Prostate gland (tissue), 2 donors: ENCODE results near the gene PRR27. TPM values are rescaled to one million over a fixed set of nuclear protein-coding genes. Genes with fewer than 3 reads are reported as not detected.

Source experiments
- DNase-seq: peaks from one replicate; pipeline ENCODE4 v3.0.0-alpha.2; 2019; ENCODE audit warnings: low spot score
- H3K27ac ChIP-seq, 2 donors: fragments of 200-600 bp; sonication (generic); 2 replicates each; pipeline ENCODE4 v1.5.1; 2017 to 2019
- H3K27me3 ChIP-seq: fragments of 200-600 bp; sonication (generic); replicated peaks from 2 replicates; pipeline ENCODE4 v1.5.1; 2019; ENCODE audit not compliant: insufficient read depth
- H3K36me3 ChIP-seq, 2 donors: fragments of 200-600 bp; sonication (generic); 1 replicate in 1 of 2; 2 replicates in 1 of 2; pipeline versions ENCODE4 v1.5.1 to v1.8.1; 2017 to 2019
- H3K4me1 ChIP-seq: fragments of 200-600 bp; sonication (generic); replicated peaks from 2 replicates; pipeline ENCODE4 v1.5.1; 2019
- H3K4me3 ChIP-seq, 2 donors: fragments of 200-600 bp; sonication (generic); 2 replicates each; pipeline ENCODE4 v1.5.1; 2017 to 2019
- H3K9me3 ChIP-seq: fragments of 200-600 bp; sonication (generic); 2 replicates; pipeline ENCODE4 v1.5.1; 2017
- CTCF ChIP-seq, 4 experiments: fragments of 200-600 bp in 2 of 4; fragments of 450-650 bp in 2 of 4; sonication (generic) in 2 of 4; IDR thresholded peaks; 1 replicate in 3 of 4; 2 replicates in 1 of 4; pipeline ENCODE4 v1.5.1; 2016 to 2019; ENCODE audit warnings: antibody characterized with exemption in 4 of 4, mild to moderate bottlenecking in 2 of 4, moderate library complexity in 2 of 4
- POLR2A ChIP-seq: fragments of 450-650 bp; IDR thresholded peaks from one replicate; pipeline ENCODE4 v1.6.1; 2016; ENCODE audit warnings: antibody characterized with exemption, mild to moderate bottlenecking
- POLR2AphosphoS5 ChIP-seq: sonication (generic); formaldehyde crosslinking; IDR thresholded peaks from one replicate; pipeline ENCODE4 v1.6.1; 2017; ENCODE audit warnings: antibody characterized with exemption
- WGBS: methylation state at CpG from one replicate; pipeline ENCODE4 v1.1.5; 2018; 5-methylcytosine and 5-hydroxymethylcytosine counted together
- intact Hi-C: fragments of 100-400 bp; cut with DNase I; formaldehyde crosslinking; loops from one replicate; pipeline ENCODE4 v1.14.2; 2022
- total RNA-seq, 2 donors: library from RNA; depleted of rRNA; stranded (reverse); fragments of >200 nt; gene quantifications; one replicate each; pipeline ENCODE4 v1.1.0, GENCODE V29; 2016

Gene PRR27
- total RNA-seq, 2 donors from 2014 or later = 0.23 TPM; not detected in 1

DNA sequence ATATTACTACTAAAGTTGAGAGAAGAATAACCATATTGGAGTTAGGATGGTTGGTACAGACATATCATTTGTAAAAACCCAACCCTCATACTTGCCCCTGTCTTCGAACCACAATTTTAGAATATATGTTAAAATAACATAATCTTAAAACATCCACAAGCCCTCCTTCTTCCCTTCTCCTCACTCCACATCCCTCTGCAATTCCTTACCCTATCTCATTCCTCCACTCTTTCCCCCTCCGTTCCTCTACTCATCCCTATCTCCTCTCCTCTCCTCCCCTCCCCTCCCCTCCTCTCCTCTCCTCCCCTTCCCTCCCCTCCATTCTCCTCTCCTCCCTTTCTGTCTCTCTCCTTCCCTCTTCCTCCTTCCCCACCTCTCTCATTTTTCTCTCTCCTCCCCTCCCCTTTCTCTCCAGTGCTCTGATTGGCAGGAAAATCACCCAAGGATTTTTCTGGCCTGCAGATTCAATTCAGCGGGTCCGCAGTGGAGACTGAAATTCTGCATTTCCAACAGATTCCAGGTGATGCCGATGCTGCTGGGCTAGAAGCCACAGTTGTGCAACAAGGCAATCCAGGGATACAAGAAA lies 24.1 kb downstream of the PRR27 start:
- intact Hi-C loops = no loop called here
- Histone ChIP-seq H3K27ac (no peak overlapping the region), H3K27me3 (no peaks in the 10 kb centered on the region), H3K9me3 (no peaks in the 10 kb centered on the region), H3K4me1 (no peaks in the 10 kb centered on the region), H3K4me3 (no peak overlapping the region), H3K36me3 (no peaks in the 10 kb centered on the region)
- TF ChIP-seq POLR2A (no peak), CTCF (IDR thresholded peaks at IDR 0.05) (no peak), POLR2AphosphoS5 (no peak)
- no peak for DNase-seq
- 87% methylated on average over 5 of the region's 5 CpGs for WGBS

GRCh38 chr4:70179811-70180210 lies 25.8 kb downstream of the PRR27 start:
- H3K9me3 ChIP-seq = no peaks in the 10 kb centered on the region
- H3K27me3 ChIP-seq = no peaks in the 10 kb centered on the region
- no peaks in the 10 kb centered on the region for H3K4me1 ChIP-seq
- TF ChIP-seq POLR2AphosphoS5 = no peak
- no peak for TF ChIP-seq CTCF (IDR thresholded peaks at IDR 0.05)
- no peak for TF ChIP-seq POLR2A
- H3K36me3 ChIP-seq = no peaks in the 10 kb centered on the region
- intact Hi-C loops = no loop called here
- H3K27ac ChIP-seq = no peak overlapping the region
- no peak for DNase-seq
- H3K4me3 ChIP-seq = no peak overlapping the region
- 64% methylated on average over 2 of the region's 2 CpGs for WGBS

GRCh38 chr4:70181864-70182263 lies 27.8 kb downstream of the PRR27 start:
- Histone ChIP-seq H3K27me3 (no peaks in the 10 kb centered on the region), H3K4me3 (no peak overlapping the region), H3K9me3 (no peaks in the 10 kb centered on the region), H3K27ac (no peak overlapping the region), H3K4me1 (no peaks in the 10 kb centered on the region), H3K36me3 (no peaks in the 10 kb centered on the region)
- intact Hi-C loops = no loop called here
- no peak for DNase-seq
- 45% methylated on average over 1 of the region's 1 CpG for WGBS
- TF ChIP-seq POLR2A (no peak), POLR2AphosphoS5 (no peak), CTCF (IDR thresholded peaks at IDR 0.05) (no peak)

GRCh38 chr4:70182517-70183167 lies 28.6 kb downstream of the PRR27 start:
- Histone ChIP-seq H3K4me1 (no peaks in the 10 kb centered on the region), H3K27me3 (no peaks in the 10 kb centered on the region), H3K36me3 (no peaks in the 10 kb centered on the region), H3K27ac (no peak overlapping the region), H3K9me3 (no peaks in the 10 kb centered on the region), H3K4me3 (no peak overlapping the region)
- intact Hi-C loops = no loop called here
- no peak for DNase-seq
- 15% methylated on average over 2 of the region's 2 CpGs for WGBS
- no peak for TF ChIP-seq POLR2A
- TF ChIP-seq CTCF (IDR thresholded peaks at IDR 0.05) = no peak
- TF ChIP-seq POLR2AphosphoS5 = no peak
